Glomerular visceral epithelial cell (primary cell): ENCODE data around the gene GALNT3.

Experiments
- DNase-seq: peaks from one replicate; pipeline ENCODE4 v3.0.0-alpha.2; 2016; ENCODE audit errors: extremely low spot score

The GALNT3 gene

DNA sequence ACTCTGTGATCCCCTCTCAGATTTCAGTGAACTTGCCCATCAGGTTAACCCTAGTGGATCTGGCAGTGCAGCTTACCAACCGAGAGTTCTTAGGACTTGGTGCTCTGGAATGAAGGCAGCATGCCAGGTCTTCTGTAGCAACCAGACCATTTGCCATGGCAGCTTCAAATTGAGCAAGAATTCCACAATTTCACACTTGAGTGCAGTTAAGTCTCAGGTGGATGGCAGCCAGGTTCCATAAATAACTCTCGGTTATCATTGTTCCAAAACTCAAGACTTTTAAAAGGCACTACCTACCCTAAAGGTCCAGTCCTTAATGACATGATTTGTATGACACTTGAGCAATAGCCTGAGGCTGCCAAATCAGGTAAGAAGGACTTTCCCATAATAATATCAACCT, 48.1 kb downstream of the GALNT3 start:
- DNase-seq: peak; percentile 79

DNA sequence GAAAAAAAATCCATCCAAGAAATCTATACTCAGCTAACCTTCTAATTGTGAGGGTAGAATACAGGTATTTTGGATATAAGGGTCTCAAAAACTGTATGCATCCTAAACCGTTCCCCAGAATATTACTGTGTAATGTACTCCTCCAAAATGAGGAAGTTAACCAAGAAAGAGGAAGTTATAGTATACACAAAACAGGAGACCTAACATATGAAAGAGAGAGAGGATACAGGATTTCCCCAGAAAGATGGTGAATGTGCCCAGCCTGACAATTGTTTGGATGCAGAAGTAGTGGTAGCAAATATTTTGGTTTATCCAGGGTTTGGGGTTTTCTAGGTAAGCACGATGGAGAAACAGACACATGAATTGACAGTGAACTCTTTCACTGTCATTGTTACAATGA, 50.6 kb downstream of the GALNT3 start:
- no peak for DNase-seq

DNA sequence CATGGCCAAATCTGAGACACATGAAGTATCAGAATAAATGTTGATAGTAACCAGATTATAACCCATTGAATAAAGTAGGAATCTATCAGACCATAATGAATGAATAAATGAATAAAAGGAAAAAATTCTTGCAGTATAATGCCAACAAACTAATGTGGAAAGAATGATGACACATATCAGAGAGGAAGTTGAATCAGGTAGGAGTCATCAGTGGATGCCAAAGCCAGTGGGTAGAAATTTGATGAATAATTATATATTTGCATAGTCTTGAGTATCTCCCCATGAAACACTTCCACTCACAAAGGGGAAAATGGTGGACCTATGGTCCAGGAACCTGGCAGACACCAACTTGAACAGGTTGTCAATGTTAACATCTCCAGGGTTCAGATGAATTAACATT, 68.6 kb downstream of the GALNT3 start:
- DNase-seq: peak; percentile 31

DNA sequence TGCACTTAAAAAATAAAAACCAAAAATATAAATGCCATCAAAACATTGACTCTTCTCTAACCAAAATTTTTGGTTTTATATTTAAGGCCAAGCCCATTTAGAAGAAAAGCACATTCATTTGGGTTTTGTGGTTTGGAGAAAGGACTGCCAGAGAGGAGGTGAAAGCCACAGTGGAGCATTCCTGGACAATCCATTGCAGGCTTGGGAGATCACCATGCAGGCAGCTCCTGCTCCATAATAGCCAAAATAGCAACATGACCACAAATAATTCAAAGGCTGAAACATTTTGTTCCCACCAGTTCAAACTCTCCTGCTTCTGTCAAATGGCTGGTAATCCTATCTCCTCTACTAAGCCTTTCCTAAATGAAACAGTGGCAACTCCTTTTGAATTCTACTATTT, 73.5 kb downstream of the GALNT3 start:
- peak; percentile 73 for DNase-seq

DNA sequence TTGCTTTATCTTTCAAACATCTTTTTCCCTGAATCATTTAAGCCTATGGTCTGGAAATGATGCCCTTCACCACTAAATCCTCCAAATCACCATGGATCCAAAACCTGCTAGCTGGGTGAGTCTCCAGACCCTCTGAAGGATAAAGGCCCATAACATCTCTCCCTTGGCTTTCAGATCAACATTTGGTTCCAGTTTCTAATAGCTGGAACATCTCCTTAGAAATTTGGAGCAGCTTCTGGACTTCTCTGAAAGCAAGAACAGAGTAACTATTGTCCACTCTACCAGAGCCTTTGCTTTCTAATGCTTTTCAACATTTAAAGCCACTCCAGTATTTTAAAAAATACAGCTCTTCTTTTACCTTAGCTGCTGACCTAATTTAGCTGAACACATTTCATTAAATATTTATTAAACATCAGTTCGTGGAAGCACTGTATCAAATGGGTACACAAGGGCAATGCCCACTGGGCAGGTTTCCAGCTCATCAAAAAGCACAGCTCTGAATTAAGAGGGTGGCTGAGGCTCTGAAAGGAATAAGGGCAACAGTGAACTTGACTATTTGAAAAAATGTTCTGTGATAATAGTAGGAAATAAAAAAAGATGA, 75.3 kb downstream of the GALNT3 start:
- DNase-seq: no peak

DNA sequence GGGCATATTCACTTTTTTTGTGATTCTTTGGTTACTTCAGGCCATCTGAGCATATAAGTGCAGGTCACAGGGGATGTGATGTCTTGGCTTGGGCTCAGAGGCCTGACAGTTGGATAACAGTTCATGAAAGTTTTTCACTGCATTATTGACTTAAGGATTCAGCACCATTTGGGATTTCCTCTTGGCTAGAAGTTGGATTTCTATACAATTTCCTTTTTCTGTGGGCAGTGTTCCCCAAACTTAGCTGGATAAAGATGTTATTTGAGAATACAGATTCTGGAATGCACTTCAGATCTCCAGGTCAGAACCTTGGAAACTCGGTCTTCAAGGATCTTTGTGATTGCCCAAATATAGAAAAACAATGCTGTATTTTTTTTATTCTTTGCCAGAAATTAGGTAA, 78.0 kb downstream of the GALNT3 start:
- DNase-seq: no peak

DNA sequence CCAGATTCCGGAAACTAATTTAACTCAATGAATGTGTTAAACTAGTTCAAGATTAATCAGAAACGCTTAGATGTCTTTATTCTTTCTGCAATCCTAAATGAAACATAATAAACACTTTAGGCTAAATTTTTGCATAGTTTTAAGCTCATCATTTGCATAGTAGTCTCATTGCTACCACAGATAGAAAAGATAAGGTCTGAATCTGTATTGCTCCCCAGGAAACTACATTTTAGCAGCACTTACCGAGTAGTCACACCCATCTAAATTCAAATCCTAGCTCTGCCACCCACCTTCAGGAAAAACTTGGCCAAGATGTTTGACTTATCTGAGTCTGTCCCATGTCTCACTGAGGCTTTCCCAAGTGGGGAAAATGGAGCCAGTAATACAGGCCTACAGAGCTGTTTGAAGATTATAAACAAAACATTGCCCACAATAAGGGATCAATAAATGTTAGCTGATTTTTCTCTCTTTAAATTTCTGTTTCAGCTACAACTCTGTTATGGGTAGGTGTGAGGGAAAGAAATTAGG, 87.0 kb downstream of the GALNT3 start:
- no peak for DNase-seq

DNA sequence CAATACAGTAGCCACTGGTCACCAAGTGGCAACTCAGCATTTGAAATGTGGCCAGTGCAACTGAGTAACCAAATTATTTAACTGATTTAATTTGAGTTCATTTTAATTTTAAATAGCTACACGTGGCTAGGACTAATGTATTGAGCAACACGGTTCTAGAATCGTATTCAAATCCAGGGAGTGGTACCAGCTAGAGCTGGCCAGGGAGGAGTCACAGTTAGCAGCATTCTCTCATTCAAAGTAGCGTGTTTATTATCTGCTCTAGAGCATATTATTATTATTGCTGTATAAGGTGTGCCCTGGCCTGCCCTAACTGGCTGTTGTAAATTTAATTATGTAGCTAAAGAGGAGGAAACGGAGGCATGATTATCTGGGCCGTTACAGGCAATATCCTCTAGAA, 92.9 kb downstream of the GALNT3 start:
- no peak for DNase-seq

DNA sequence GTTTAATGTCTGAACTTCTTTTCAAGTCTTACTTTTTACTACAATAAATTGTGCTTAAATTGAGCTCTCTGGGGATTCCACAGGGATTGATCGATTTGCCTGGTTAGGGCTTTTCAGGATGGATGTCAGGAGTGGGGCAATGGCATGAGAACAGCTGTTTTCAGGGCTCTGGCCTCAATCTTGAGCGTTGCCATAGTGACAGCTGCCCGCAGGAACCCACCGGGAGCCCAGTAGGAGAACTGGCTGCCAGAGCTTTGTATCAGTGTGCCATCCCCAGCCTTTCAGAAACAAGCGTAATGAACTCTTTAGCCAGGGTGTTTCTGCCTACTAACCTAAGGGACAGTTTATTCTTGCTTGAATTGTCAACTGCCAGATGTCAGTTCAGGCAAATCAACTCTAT, 93.5 kb downstream of the GALNT3 start:
- no peak for DNase-seq

DNA sequence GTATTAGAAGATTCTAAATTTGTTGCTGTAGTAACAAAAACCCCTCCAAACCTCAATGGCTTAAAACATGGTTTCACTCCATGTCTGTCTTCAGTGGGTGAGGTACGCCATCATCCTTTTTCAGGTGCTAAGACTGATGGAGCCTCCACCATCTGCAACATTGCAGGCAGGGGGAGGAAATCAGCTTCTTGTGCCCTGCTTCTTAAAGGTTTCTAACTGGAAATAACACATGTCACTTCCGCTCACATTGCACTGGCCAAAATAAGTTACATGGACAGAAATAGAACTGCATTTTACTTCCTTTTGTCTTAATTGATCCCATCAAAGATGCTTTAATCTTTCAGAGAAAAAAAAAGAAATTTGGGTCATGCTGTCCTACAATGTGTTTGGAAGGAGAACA, 94.1 kb downstream of the GALNT3 start:
- no peak for DNase-seq

DNA sequence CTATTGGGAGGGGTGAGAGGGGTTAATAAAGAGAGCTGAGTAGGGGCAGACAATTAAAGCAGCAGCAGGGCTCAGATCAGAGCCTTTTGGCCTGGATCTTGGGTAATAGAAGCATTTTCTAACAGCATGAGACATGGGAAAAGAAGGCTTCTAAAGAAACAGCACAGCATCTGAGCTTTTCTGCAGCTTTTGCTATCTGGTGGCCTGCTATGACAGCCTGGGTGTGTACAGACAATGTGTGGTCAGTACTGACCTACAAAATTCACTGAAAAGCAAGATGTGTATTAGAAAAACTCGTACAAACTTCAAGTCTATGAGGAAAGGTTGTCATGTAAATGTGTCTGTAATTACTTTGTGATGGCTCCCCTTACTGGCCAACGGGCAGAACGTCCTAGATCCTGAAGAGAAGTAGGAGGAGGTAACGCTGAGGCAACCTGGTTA, 95.6 kb downstream of the GALNT3 start:
- peak; percentile 66 for DNase-seq

DNA sequence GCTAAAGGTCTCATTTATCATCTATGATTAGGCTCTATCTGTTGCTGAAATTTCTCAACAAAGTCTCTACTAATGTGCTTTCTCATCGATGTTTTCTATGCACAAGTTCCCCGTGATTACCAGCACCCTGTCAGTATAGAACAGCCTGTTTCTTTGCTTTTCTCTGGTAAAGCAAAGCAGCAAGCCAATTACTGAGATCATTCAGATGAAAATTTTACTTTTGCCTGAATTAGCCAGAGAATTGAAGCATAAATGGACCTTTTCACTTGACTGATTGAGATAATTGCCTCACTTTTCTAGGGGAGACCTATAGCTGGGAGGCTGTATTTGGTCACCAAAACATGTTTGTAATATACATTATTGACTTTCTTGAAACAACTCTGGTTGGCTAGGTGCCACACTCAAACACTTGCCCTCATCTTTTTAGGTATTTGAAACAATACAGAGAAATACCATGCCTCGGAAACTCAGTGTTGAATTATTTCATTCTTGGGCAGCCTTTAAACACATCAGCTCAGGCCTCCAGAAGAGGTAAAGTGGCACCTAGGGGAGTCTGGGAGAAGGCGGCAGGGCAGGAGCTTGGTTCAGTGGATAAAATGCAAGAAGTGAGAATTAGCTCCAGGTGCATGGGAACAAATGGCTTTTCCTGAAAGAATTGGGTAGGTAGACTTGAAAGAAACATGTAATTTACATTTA, 96.2 kb downstream of the GALNT3 start:
- no peak for DNase-seq
